Amniotic stem cell (primary cell): ENCODE measurements around the gene DST.
"Not testable (repeated sequence)": the region's sequence is repeated elsewhere in the genome, so short reads cannot be mapped to it uniquely, and the experiment has no call there.

ENCODE experiments used
- DNase-seq: peaks from one replicate; lab custom pipeline; 2025; lab: John Stamatoyannopoulos, UW

The DST gene

GRCh38 chr6:56663344-56663743 is 20.7 kb upstream of the DST start:
- no peak for DNase-seq

GRCh38 chr6:56661338-56661737 is 18.6 kb upstream of the DST start:
- not testable (repeated sequence) for DNase-seq

- DNase-seq, result no peak
These were observed 17.7 kb upstream of the DST start for GRCh38 chr6:56660381-56660730.

- DNase-seq, result no peak
These were observed 17.2 kb upstream of the DST start for GRCh38 chr6:56659721-56660380.

- no peak for DNase-seq
These were observed 15.6 kb upstream of the DST start for GRCh38 chr6:56658326-56658725.

- DNase-seq, result no peak
These were observed 14.7 kb upstream of the DST start for GRCh38 chr6:56657354-56657753.

GRCh38 chr6:56656466-56656865 is 13.8 kb upstream of the DST start:
- DNase-seq, result no peak

GRCh38 chr6:56655996-56656395 is 13.3 kb upstream of the DST start:
- no peak for DNase-seq

GRCh38 chr6:56655249-56655648 is 12.6 kb upstream of the DST start:
- DNase-seq, result no peak

GRCh38 chr6:56652994-56653393 is 10.3 kb upstream of the DST start:
- DNase-seq, result no peak

- no peak for DNase-seq
These were observed 9.5 kb upstream of the DST start for GRCh38 chr6:56652231-56652630.

GRCh38 chr6:56650191-56650590 is 7.5 kb upstream of the DST start:
- no peak for DNase-seq

- no peak for DNase-seq
These were observed 7.1 kb upstream of the DST start for GRCh38 chr6:56649782-56650181.

- DNase-seq, result no peak
These were observed 6.5 kb upstream of the DST start for GRCh38 chr6:56649053-56649769.

GRCh38 chr6:56647172-56647762 is 4.6 kb upstream of the DST start:
- DNase-seq, result no peak

- DNase-seq, result no peak
These were observed 1.7 kb upstream of the DST start for GRCh38 chr6:56644366-56644765.

GRCh38 chr6:56643379-56644089 is 845 bp upstream of the DST start:
- DNase-seq, result no peak

GRCh38 chr6:56640374-56640773 is 2.3 kb downstream of the DST start:
- no peak for DNase-seq

GRCh38 chr6:56638760-56639159 is 3.9 kb downstream of the DST start:
- no peak for DNase-seq

GRCh38 chr6:56637640-56638039 is 5.0 kb downstream of the DST start:
- peak; percentile 54 for DNase-seq

- DNase-seq, result no peak
These were observed 14.6 kb downstream of the DST start for GRCh38 chr6:56628105-56628504.

- no peak for DNase-seq
These were observed 17.3 kb downstream of the DST start for GRCh38 chr6:56625356-56625755.

GRCh38 chr6:56624728-56625069 is 18.0 kb downstream of the DST start:
- DNase-seq, result no peak
